Pancreas (tissue), 10 donors: ENCODE data around the gene TERT. TPM values are rescaled to one million over a fixed set of nuclear protein-coding genes. Genes with fewer than 3 reads are reported as not detected.
"Not testable (repeated sequence)": the region's sequence is repeated elsewhere in the genome, so short reads cannot be mapped to it uniquely, and the experiment has no call there.

Experiments used
- ATAC-seq, 4 donors: fragments of 200-7000 bp; cut with Tn5 transposase; one replicate each; pipeline versions ENCODE4 v1.8.0 to v1.9.1; 2020; ENCODE audit warnings: mild to moderate bottlenecking in 4 of 4, moderate library complexity in 4 of 4
- DNase-seq, 6 donors: peaks; one replicate each; pipeline ENCODE4 v3.0.0-alpha.2; 2020
- FAIRE-seq: peaks from 2 replicates; lab custom pipeline; 2012; peaks lifted over from hg19 to GRCh38; lab: Jason Lieb, UNC
- H3K27ac ChIP-seq, 4 donors: fragments of 200-600 bp; sonication (generic); 1 replicate in 3 of 4; 2 replicates in 1 of 4; pipeline versions ENCODE4 v1.5.0 to v1.8.0; 2020
- H3K27me3 ChIP-seq, 4 donors: fragments of 200-600 bp; one replicate each; pipeline ENCODE4 v1.8.0; 2021
- H3K36me3 ChIP-seq, 3 donors: fragments of 200-600 bp; sonication (generic) in 1 of 3; one replicate each; pipeline versions ENCODE4 v1.5.0 to v1.8.0; 2020 to 2021
- H3K4me1 ChIP-seq, 3 donors: fragments of 200-600 bp; one replicate each; pipeline ENCODE4 v1.8.0; 2021
- H3K4me3 ChIP-seq, 4 donors: fragments of 200-600 bp; sonication (generic) in 2 of 4; one replicate each; pipeline versions ENCODE4 v1.5.0 to v1.8.0; 2020 to 2021
- H3K9me3 ChIP-seq, 4 donors: fragments of 200-600 bp; one replicate each; pipeline ENCODE4 v1.8.0; 2021
- WGBS, 2 donors: extraction: QIAGEN DNeasy Blood & Tissue Kit; methylation state at CpG; one replicate each; pipeline ENCODE4 v1.1.7; 2013; 5-methylcytosine and 5-hydroxymethylcytosine counted together
- intact Hi-C, 3 donors: fragments of 100-400 bp; cut with DNase I; formaldehyde crosslinking; loops; one replicate each; pipeline versions ENCODE4 v1.11.1 to v1.14.2; 2022
- polyA plus RNA-seq, 2 donors: library from polyadenylated mRNA; stranded (reverse); fragments of 200-250 nt; gene quantifications; one replicate each; pipeline ENCODE4 v1.2.3, GENCODE V29; 2013
- total RNA-seq, 6 donors: library from RNA; stranded (reverse); fragmentation: NEBNext Ultra II Directional in 4 of 6; extraction: Animal tissue kit (Norgen Biotek cat#: 25700) in 4 of 6; gene quantifications; one replicate each; pipeline versions ENCODE4 v1.2.1 to v1.2.4, GENCODE V29; 2021 to 2023
- TF ChIP-seq, protein P1 (sequence below), 4 donors: fragments of 200-600 bp; sonication (generic) in 3 of 4; IDR thresholded peaks; one replicate each; pipeline versions ENCODE4 v1.5.0 to v1.8.0; 2021; ENCODE audit warnings: antibody characterized with exemption in 4 of 4
- donor health status: healthy with polysubstance abuse.
- donor health status: DM: no; HTN: no; CAD: no; lungs with moderate emphysema.
- donor health status: DM: no; HTN: no; CAD: no.
- donor health status: control.
- donor health status: control.
- donor health status: Bipolar disorder and iron deficiency.
- donor health status: DM: yes; HTN: yes; CAD: no.
- donor health status: DM: no; HTN: no; CAD: no.
- donor health status: DM: no; HTN: no; CAD: no.
- donor health status: DM: yes; HTN: yes; CAD: no.

TERT gene
- total and polyA plus RNA-seq, 8 donors, result 0.06 to 0.28 (median 0.25) TPM; not detected in 5

DNA sequence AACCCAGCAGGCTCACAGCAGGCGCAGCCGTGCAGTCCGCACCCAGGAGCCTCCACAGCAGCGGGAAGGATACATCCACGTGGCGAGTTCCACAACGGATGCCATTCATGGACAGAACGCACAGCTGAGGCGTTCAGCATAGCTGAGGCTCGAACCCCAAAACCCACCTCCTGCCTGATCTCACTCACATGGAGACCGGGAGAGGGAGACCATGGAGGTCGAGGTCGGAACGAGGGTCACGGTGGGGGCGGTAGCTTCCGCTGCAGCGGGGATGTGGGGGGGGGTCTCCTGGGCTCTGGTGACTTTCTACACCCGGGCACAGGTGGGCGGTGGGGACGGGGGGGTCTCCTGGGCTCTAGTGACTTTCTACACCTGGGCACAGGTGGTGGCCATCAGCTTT lies 17.5 kb downstream of the TERT start:
- WGBS, 2 donors, result 77 to 85% methylated on average over 21 of the region's 21 CpGs
- Histone ChIP-seq H3K9me3 (no peaks in the 10 kb centered on the region), H3K4me1 (no peaks in the 10 kb centered on the region), H3K4me3 (no peak overlapping the region), H3K27ac (no peak overlapping the region), H3K27me3 (no peaks in the 10 kb centered on the region), H3K36me3 (no peaks in the 10 kb centered on the region)
- ATAC-seq, result no peak
- intact Hi-C loops, result no loop called here
- TF ChIP-seq, protein P1, sequence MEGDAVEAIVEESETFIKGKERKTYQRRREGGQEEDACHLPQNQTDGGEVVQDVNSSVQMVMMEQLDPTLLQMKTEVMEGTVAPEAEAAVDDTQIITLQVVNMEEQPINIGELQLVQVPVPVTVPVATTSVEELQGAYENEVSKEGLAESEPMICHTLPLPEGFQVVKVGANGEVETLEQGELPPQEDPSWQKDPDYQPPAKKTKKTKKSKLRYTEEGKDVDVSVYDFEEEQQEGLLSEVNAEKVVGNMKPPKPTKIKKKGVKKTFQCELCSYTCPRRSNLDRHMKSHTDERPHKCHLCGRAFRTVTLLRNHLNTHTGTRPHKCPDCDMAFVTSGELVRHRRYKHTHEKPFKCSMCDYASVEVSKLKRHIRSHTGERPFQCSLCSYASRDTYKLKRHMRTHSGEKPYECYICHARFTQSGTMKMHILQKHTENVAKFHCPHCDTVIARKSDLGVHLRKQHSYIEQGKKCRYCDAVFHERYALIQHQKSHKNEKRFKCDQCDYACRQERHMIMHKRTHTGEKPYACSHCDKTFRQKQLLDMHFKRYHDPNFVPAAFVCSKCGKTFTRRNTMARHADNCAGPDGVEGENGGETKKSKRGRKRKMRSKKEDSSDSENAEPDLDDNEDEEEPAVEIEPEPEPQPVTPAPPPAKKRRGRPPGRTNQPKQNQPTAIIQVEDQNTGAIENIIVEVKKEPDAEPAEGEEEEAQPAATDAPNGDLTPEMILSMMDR (IDR thresholded peaks at IDR 0.05), result no peak
- FAIRE-seq, result no peak
- no peak for DNase-seq

DNA sequence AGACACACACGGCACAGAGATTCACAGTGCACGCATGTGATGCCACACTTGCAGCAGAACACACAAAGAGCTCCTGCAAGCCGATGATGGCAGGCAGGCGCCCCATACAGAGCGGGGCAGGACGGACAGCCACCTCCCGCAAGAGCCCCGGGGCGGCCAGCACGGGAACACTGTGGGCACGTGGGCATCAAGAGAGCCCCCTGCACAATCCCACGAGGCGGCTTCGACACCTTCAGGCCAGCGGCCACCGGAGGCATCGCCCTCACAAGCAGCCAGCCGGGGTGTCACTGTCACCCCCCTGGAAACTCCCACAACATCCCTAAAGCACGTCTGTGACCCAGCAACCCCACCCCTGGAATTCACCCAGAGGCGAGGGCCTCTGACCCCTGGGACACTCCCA lies 17.9 kb downstream of the TERT start:
- H3K27ac ChIP-seq, result no peak overlapping the region
- H3K4me3 ChIP-seq, result no peak overlapping the region
- 72 to 84% methylated on average over 20 of the region's 20 CpGs for WGBS, 2 donors
- no peak for FAIRE-seq
- no peaks in the 10 kb centered on the region for H3K4me1 ChIP-seq
- intact Hi-C loops, result no loop called here
- TF ChIP-seq, protein P1 (IDR thresholded peaks at IDR 0.05), result no peak
- H3K36me3 ChIP-seq, result no peaks in the 10 kb centered on the region
- no peak for ATAC-seq
- H3K9me3 ChIP-seq, result no peaks in the 10 kb centered on the region
- DNase-seq, result no peak
- H3K27me3 ChIP-seq, result no peaks in the 10 kb centered on the region

DNA sequence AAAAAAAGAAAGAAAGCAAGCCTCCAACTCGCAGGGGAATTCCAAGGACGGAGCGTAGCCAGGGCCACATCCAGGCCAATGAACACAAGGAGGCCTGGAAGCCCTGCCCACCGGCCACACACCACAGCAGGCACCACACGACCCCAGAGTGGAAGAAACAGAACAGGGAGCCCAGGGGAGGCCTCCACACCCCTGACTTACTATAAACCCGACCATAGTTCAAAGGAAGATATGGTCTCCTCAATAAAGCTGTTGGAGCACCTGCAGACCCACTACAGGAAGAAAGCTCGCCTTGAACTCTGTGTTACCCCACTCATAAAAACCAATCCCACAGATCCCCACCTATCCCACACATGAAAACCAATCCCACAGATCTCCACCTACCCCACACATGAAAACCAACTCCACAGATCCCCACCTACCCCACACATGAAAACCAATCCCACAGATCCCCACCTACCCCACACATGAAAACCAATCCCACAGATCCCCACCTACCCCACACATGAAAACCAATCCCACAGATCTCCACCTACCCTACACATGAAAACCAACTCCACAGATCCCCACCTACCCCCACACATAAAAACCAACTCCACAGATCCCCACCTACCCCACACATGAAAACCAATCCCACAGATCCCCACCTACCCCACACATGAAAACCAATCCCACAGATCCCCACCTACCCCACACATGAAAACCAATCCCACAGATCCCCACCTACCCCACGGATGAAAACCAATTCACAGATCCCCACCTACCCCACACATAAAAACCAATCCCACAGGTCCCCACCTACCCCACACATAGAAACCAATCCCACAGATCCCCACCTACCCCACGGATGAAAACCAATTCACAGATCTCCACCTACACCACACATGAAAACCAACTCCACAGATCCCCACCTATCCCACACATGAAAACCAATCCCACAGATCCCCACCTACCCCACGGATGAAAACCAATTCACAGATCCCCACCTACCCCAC lies 19.2 kb downstream of the TERT start:
- intact Hi-C loops, H3K27ac ChIP-seq: not testable (repeated sequence)

GRCh38 chr5:1274471-1274870 lies 20.4 kb downstream of the TERT start:
- Histone ChIP-seq H3K27ac (no peak overlapping the region), H3K4me3 (no peak overlapping the region), H3K27me3 (no peaks in the 10 kb centered on the region), H3K4me1 (no peaks in the 10 kb centered on the region), H3K9me3 (no peaks in the 10 kb centered on the region), H3K36me3 (no peaks in the 10 kb centered on the region)
- FAIRE-seq (no peak), ATAC-seq (no peak), DNase-seq (no peak)
- TF ChIP-seq, protein P1 (IDR thresholded peaks at IDR 0.05), result no peak
- intact Hi-C loops, result no loop called here
- 69 to 82% methylated on average over 16 of the region's 16 CpGs for WGBS, 2 donors

More for the DNA sequence above, 19.2 kb downstream of the TERT start:
- 49 to 59% methylated on average over 10 of the region's 10 CpGs for WGBS, 2 donors
- H3K4me1 ChIP-seq, H3K9me3 ChIP-seq, ATAC-seq, H3K36me3 ChIP-seq, H3K4me3 ChIP-seq, H3K27me3 ChIP-seq, FAIRE-seq: not testable (repeated sequence)
- DNase-seq, result peak in 1 of 6 donors; percentile 24

- no peak overlapping the region for H3K4me3 ChIP-seq
- ATAC-seq, result no peak
- 80 to 93% methylated on average over 19 to 20 of the region's 20 CpGs for WGBS, 2 donors
- DNase-seq, result no peak
- no peaks in the 10 kb centered on the region for H3K36me3 ChIP-seq
- intact Hi-C loops, result no loop called here
- no peak for FAIRE-seq
- no peaks in the 10 kb centered on the region for H3K27me3 ChIP-seq
- H3K27ac ChIP-seq, result no peak overlapping the region
- TF ChIP-seq, protein P1 (IDR thresholded peaks at IDR 0.05), result no peak
- H3K9me3 ChIP-seq, result no peaks in the 10 kb centered on the region
- H3K4me1 ChIP-seq, result no peaks in the 10 kb centered on the region
Measured at GRCh38 chr5:1273745-1274144, 21.1 kb downstream of the TERT start.
